LNCaP clone FGC (cell line): ENCODE data around the gene CPNE9.

Experiments
- DNase-seq: peaks from one replicate; pipeline ENCODE4 v3.0.0-alpha.2; 2011; ENCODE audit warnings: low read depth
- H3K4me3 ChIP-seq: 2 replicates; pipeline ENCODE4 v1.5.1; 2011; ENCODE audit warnings: mild to moderate bottlenecking, low read depth, low read length, control low read depth
- TF ChIP-seq, protein P1 (sequence below): IDR thresholded peaks from 2 replicates; pipeline ENCODE4 v1.5.1; 2012; ENCODE audit warnings: mild to moderate bottlenecking; ENCODE audit not compliant: control insufficient read depth, insufficient read depth; ENCODE audit errors: extremely low read depth

The CPNE9 gene

DNA sequence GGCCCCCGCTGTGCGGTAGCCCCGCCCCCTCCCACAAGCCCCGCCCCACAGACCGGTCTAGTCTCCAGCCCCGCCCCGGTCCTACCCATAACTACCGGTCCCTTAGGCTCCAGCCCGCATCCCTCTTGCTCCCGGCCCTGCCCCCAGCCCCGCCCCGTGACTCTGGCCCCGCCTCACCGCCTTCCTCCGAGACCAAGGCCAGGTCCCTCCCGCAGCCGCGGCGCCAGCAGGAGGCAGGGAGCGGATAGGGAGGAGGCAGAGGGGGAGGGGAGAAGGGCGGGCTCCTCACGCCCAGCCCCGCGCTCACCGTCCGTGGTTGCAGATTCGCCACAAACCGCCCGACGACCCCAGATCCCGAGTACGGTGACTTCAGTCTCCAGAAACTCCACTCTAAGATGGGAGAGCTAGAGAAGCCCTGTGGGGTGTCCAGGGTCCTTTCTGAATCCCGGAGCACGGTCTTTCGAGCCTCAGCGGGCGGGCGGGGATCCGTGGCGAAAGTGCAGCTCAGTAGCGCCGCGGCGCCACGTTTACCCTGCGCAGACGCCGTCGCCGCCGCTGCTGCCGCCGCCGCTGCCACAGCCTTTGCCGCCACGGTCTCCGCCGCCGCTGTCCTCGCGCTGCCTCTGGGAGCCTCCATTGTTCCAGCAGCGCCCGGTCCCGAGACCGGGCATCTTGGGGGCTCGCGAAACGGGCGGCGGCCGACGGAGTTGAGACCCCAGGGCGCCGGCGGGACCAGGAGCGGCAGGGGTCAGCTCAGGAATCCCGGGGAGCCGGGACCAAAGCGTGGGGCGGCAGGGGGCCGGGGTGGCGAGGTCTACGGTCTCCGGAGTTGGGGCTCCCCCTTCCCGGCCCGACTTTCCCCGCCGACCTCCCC lies 27.8 kb downstream of the CPNE9 start, which contains the start of gene BRPF1:
TSS of gene BRPF1 (plus strand) at position 530 of the 874 bp plus-strand sequence. CDS start 2,406 bp downstream, outside the sequence.
- peak within 1 kb of the TSS; percentile 97 for H3K4me3 ChIP-seq
- TF ChIP-seq, protein P1, sequence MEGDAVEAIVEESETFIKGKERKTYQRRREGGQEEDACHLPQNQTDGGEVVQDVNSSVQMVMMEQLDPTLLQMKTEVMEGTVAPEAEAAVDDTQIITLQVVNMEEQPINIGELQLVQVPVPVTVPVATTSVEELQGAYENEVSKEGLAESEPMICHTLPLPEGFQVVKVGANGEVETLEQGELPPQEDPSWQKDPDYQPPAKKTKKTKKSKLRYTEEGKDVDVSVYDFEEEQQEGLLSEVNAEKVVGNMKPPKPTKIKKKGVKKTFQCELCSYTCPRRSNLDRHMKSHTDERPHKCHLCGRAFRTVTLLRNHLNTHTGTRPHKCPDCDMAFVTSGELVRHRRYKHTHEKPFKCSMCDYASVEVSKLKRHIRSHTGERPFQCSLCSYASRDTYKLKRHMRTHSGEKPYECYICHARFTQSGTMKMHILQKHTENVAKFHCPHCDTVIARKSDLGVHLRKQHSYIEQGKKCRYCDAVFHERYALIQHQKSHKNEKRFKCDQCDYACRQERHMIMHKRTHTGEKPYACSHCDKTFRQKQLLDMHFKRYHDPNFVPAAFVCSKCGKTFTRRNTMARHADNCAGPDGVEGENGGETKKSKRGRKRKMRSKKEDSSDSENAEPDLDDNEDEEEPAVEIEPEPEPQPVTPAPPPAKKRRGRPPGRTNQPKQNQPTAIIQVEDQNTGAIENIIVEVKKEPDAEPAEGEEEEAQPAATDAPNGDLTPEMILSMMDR: no peak
- peak; percentile 95 for DNase-seq

DNA sequence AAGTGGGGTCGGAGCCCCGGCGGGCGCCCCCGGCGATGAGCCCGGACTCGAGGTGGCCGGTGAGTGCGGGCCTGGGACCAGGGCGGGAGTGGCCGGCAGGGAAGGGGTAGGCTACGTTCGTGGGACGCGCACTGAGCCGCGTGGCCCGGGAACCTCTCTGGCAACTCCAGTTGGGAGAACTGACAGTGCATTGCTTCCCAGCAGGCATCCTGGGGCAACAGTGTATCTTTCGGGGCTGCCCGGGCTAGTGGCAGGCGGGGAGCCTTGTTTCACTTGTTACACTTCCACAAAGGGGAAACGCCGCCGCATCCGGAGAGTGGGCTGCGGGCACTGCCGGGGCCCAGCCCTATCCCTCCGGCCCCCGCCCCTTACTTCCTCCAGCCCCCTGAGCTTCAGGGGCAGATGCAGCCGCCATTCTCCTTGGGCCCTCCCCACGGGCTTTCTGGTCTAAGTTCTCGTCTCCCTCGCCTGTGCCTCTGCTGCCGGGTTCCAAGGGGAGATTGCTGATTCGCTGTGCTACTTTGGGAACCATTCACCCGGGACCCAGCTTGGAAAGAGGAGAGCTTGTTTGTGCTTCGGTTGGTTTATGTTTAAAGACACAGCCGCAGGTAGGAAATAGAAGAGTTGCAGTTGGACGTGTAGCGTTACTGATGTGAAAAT lies 28.6 kb downstream of the CPNE9 start:
- no peak for DNase-seq
- TF ChIP-seq, protein P1: no peak
- H3K4me3 ChIP-seq: peak overlapping the region; percentile 97

DNA sequence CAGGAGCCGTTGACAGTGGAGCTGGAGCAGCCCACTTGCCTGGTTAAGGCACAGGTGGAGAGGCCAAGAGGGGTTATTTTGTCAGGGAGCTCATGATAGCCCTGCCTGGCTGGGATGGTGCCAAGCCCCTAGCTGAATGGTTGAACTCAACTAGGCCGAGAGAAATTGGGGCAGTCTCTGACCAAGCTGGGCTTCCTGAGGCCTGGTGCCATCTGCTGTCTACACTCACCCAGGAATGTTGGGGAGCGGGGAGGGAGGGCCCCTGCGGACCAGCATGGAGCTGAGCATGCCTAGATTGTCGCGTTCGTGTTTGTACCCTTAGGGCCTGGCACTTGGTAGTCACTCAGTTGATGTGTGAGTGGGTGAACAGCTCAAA lies 29.1 kb downstream of the CPNE9 start:
- TF ChIP-seq, protein P1: no peak
- DNase-seq: no peak

DNA sequence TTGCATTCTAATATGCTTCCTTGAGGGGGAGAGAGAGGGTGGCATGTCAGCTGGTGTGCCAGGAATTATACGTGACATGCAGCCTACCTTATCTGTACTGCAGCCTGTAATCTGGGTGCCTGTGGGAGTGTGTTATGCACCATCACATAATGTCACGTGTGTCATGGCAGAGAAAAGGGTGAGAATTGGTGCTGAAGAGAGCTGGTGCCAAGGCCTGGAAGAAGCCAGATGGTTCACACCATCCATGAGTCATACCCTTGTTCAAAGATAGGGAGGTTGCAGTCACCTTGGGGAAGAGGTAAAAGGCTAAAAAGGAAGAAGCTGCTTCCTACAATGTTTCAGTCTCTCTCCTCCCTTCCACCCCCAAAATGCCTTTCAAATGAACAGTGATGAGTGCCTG lies 33.2 kb downstream of the CPNE9 start:
- H3K4me3 ChIP-seq: no peak overlapping the region
- no peak for DNase-seq

More for the DNA sequence above, 29.1 kb downstream of the CPNE9 start:
- H3K4me3 ChIP-seq: peak overlapping the region; percentile 97

DNA sequence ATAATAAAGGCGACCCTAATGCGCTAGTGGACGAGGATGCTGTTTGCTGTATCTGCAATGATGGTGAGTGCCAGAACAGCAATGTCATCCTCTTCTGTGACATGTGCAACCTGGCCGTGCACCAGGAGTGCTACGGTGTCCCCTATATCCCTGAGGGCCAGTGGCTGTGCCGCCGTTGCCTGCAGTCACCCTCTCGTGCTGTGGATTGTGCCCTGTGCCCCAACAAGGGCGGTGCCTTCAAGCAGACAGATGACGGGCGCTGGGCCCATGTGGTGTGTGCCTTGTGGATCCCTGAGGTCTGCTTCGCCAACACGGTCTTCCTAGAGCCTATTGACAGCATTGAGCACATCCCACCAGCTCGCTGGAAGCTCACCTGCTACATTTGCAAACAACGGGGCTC lies 35.5 kb downstream of the CPNE9 start:
- TF ChIP-seq, protein P1: no peak
- no peak for DNase-seq
- H3K4me3 ChIP-seq: no peak overlapping the region

More for the DNA sequence above, 33.2 kb downstream of the CPNE9 start:
- TF ChIP-seq, protein P1: no peak

DNA sequence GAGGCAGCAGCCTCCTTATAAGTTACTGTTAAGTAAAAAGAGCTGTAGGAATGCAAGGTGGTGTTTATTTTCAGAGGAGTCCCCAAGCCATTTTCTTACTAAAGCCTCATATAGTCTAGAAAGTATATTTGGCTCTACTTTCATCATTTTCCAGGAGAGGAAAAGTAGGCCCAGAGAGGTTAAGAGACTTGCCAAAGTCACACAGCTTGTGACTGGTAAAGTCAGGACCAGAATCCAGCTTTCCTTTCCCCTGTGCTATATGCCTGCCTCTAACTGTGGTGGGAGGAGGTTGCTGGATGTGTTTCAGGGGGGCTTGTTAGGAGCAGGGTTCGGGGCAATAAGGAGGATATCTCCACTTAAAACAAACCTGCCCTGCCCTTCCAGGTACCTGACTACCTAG lies 38.9 kb downstream of the CPNE9 start:
- no peak for DNase-seq
- no peak overlapping the region for H3K4me3 ChIP-seq
- TF ChIP-seq, protein P1: no peak

DNA sequence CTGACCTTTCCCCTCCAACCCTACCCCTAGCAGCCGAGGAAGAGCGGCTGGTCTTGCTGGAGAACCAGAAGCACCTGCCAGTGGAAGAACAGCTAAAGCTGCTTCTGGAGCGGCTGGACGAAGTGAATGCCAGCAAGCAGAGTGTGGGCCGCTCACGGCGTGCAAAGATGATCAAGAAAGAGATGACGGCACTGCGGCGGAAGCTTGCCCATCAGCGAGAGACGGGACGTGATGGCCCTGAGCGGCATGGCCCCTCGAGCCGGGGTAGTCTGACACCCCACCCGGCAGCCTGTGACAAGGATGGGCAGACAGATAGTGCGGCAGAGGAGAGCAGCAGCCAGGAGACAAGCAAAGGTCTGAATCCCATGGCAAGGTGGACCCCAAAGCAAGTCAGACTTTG lies 39.9 kb downstream of the CPNE9 start:
- no peak overlapping the region for H3K4me3 ChIP-seq
- TF ChIP-seq, protein P1: no peak
- no peak for DNase-seq
